TTC549 (cell line): Measurements from ENCODE around the gene CELF4.

Source experiments
- FAIRE-seq: peaks from 2 replicates; lab custom pipeline; 2012; peaks lifted over from hg19 to GRCh38; lab: Jason Lieb, UNC

Gene CELF4

DNA sequence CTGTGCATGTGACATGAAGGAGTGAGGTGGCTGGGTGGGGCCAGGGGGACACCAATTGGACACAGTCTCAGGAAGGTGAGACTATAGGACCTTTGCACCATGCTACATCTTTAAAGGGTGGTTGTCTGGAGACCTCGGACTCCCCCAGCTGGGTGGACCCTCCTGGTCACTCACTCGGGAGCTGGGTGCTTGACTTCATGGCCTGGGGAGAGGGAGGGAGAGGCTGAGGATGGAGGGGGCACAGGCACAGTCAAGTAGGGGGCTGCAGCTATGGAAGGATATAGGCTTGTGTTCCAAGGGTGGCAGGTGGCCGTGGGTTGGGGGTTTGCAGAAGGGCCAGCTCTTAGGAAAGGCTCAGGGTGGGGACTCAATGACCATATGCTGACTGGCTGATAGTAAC is 7.1 kb upstream of the CELF4 start:
- no peak for FAIRE-seq

DNA sequence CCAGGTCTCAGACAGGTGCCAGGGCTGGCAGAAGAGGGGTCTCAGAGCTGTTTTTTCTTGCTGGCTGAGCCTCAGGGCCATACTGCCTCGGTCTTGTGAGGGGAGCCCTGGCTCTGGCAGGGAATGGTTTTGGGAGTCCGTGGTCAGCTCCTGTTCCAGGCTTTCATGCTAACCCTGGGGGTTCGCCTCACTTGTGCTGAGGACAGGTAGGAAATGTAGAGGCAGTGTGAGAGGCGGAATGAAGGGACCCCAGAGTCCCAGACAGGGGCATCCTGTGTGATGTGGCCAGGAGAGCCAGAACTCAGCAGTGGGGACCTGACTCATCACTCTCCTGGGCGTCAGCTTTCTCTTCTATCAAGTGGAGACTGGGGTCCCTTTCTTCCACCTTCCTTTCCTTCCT is 5.7 kb upstream of the CELF4 start:
- no peak for FAIRE-seq

DNA sequence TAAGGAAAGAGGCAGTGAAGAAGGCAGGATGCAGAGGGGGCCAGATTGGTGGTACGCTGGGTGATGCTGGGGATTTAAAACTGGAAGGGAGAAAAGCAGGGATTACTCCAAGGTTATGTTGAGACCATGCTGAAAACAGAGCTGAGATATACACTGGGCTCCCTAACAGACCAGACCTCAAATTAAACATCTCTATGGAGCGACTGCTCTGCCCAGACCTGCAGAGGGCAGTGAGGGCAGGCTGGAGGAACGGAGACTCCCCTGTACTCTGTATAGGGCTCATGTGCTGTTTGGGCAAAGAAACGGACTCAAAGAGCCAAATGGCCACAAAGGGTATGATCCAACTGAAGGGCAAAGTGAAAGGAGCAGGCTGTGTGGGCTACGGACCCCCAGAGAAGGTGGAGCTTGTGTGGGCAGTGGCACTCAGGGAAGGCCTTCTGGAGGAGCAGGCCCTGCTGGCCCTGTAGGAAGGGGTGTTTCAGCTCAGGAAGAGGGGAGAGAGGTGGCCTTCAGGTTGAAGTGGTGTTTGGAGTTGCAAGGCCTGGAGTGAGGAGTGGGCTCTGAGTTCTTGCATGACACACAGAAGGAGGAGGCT is 4.8 kb upstream of the CELF4 start:
- no peak for FAIRE-seq

DNA sequence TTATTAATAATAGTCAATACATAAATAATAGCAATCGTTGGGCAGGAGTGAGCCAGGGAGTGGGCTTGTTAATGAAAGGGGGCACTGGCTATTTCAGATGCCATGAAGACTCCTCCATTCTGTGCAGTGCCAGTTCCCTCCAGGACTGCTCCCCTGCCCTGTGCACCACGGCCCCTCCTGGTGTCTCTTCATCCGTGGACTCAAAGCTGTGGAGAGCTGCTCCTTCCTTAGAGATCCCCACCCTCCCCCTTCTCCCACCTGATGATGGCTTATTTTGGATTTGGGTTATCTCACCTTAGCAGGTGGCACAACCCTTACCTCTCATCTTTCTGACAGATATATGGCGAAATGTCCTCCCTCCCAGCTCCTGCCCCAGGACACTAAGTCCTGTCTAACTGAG is 3.1 kb upstream of the CELF4 start:
- no peak for FAIRE-seq

DNA sequence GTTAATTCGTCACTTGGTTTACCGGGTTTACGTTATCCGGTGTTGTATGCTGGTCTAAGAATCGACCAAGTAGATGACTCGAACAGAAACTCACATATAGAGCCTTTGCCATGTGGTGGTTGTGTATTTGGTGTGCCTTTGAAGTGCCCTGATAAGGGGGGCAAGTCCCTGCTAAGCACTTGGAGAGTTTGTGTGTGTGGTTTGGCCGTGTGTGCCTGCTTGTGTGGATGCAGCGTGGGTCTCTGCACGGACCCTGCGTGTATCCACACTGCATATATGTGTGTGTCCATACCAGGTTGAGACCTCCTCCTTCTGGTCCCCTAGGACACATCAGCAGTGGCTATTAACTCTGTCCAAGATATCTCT is 2.4 kb upstream of the CELF4 start:
- FAIRE-seq = no peak

DNA sequence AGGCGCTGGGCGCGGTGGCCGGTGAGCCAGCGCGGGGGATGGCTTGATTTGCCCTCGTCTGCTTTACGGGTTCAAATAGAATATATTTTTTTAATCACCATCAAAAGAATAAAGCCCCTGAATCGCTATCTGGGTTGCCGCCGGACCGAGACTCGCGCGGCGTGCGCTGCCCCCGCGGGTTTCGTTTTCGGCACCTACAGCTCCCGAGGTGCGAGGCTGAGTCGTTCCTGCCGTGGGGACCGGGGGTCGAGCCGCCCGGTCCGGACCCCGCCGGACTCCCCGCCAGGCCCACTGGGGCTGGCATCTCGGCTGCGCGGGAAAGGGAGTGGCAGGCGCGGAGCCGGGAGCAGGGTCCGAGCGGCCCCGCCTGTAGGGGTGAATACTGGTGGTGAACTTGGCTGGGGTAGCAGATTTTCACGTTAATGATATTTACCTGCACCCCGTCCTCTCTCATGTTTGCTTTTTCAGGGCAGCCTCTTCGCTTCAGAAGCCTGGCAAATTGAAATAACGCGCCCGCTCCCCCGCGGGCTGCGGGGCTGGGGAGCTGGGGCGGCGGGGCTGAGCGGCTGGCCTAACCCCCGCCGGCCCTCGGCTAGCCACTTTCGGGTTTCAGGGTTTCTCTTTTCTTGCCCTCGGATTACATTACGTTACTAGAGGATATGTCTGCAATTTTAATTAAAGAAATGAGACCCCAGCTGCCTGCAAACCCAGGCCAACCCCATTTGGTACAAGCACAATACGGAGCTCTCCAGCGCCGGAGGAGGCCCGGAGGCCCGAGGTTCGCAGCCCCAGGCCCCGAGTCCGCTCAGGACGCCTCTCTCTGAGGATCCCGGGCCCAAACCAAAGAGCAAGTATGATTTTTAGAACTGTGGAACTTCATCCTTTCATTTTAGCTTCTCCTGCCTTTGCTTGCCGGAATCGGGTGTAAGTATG is 1.7 kb upstream of the CELF4 start:
- no peak for FAIRE-seq

DNA sequence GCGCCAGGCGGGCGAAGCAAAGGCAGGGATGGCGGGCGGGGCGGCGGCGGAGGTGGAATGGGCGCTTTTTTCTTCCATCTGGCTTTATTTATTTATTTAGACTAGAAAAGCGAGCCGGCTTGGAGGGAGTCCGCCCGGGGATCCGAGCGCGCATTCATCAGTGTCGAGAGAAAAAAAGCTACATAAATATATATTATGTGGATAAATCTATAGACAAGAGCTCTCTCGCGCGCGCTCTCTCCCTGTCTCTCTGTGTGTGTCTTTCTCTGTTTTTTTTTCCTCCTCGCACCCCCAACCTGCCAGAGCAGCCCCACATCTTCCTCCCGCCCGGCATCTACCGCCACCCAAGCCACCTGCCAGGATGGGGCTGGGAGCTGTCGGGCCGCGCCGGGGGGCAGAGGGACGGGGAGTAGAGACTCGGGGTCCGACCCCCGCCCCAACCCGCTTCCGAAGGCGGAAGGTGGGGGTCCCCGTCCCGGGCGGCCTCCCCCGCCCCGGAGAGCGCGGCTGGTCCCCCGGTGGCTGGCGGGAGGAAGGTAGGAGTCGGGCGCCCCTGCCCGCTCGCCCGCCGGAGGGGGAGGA is 972 bp upstream of the CELF4 start:
- FAIRE-seq = no peak

DNA sequence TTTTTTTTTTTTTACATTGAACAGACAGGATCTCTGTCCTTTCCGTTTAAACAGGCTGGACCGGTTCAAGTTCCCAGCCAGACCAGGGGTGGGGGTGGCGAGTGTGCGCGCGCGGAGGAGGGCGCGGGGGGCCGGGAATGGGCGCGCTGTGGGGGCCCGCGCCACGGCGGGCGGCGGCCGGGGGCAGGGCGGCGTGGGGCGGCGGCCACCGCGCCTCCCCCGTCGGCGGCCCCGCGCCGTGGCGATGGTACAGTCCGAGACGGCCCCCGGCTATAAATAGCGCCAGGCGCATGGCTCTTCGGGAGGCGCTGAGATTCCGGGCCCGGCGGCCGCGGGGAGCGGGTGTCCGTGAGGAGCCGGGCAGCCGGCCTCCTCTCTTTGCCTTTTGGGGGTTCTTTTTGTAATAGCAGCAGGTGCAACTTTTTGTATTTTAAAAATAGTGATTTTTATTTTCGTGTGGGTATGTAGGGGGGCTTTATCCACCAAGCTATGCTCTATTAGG is 430 bp upstream of the CELF4 start:
- no peak for FAIRE-seq

DNA sequence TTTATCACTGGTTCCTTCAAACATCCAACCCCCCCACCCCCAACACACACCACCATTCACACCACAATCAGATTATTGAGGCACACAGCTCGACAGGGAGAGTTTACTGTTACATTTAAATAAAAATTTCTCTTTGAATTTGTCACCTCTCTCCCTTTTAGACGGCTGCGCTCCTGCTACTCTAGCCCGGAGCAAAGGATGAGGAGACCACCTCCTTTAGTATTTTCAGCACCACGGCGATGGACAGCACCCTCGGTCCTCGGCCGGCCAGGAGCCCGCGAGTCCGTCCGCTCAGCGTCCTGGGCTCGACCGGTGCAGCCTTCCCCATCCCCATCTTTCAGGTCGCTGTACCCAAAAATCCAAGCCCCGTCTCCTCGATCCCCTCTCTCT is 892 bp downstream of the CELF4 start:
- FAIRE-seq = no peak

DNA sequence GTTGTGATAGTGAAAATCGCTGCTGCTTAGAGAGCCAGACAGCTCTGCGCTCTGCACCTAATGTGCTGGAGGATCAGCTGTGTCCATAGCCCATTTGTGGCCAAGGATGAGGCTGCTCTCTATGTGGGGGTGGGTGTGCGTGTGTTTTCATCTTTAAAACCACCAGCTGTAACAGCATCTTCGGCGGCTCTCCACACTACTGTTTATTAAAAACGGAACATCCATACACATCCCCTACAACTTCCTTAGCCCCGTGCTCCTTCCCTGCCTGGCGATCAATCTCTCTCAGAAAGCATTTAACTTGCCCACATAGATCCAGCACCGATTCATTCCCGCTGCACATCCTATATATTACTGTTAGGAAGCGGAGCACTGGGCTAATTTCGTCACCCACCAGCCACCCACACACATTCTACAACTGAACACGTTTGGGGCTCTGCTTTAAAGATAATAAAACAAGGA is 1.6 kb downstream of the CELF4 start:
- FAIRE-seq = no peak

DNA sequence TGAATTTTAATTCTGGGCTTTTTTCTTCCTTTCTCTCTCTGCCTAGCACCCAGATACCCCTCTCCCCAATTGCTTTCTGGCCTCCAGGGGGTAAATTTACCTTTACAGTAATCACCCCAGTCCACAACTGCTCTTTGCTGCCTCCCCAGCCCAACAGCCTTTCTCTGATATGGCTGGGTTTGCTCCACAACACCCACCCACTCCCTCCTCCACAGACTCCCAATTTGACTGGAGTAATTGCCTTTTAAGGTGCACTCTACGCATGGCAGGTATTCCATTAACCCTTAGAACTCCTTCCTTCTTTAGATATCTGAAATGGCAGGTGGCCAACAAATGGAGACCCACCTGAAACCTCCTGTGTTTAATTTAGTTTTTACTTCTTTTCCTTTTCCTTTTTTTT is 3.6 kb downstream of the CELF4 start:
- FAIRE-seq = no peak

DNA sequence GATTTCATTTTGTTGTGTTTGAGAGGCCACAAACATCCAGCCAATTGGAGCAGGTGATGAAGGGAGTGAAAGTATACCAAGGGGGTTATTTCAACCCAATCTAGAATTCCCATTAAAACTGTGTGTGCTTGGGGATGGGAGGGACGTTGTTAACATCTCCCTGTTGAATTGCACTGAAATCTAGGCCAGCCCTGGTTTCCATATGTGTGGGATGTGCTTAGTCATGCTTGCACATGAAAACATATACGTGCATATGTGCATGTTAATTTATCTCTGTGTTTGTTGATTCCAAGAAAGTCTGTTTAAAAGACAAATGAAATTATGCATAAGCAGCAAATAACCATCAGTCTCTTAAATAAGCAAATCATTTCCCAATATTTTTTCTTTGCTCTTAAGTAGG is 5.6 kb downstream of the CELF4 start:
- FAIRE-seq = no peak

DNA sequence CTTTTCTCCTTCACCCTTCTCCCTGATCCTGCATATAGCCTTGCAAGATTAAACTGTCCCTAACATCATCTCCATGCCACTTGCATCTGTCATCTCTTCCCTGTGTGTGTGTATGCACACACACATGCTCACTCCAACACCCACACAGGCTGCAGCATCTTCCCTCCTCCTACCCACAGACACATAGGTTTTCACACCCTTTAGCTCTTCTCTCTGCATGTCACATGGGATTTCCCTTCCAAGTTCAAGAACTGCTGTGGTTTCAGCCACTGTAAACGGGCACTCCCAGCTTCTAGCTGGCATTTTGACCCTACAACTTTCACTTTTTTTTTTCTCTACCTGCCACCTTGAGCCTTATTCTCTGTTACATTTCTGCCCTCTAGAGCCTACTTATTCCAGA is 6.4 kb downstream of the CELF4 start:
- no peak for FAIRE-seq

DNA sequence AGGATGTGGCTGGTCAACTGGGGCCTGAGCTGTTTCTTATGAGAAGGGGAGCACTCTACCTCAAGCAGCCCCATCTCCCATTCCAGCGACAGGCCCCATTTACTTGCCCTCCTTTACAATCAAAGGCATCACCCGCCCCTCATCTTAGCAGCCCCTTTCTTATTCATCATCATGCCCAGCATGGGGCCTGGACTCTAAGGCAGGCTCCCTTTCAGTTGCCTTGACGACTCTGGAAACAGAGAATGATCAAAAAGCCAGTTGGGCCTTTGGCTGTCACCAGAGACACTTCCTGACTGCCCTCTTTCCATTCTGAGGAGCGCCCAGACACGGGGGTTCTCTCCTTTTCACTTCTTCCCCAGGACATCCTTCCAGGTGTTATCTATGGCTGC is 11.2 kb downstream of the CELF4 start:
- FAIRE-seq = no peak

DNA sequence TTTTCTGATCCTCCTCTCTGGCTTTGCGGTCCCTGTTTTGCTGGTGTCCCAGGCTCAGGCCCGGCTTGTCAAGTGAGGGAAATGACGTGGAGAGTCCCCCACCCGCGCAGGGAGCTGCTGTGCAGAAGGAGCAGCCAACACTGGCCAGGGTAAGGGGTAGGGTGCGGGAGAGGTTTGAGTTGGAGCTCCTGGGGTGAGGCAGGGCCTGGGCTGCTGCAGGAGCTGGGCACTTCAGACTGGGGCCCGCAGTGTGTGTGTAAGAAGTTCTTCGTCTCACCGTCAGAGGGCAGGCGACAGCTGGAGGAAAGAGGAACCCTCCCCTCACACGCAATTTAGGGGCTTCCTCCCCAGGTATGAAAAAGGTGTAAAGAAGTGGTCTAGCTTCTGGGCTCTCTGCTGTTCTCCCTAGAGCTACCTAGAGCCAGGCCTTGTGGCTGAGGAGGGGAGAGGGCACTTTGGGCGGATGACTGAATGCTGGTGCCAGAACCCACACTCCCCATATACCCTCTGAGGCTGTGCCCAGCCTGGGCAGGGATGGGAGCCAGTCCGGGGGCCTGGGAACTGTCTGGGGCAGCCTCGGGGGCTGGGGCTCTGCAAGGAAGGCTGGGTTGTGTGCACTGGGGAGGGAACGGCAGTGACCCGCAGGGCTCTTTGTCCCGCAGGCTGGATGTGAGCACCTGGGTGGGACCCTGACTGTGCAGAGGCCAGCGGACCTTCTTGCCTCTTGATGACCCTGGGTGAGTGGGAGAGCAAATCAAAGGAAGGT is 11.8 kb downstream of the CELF4 start:
- no peak for FAIRE-seq

DNA sequence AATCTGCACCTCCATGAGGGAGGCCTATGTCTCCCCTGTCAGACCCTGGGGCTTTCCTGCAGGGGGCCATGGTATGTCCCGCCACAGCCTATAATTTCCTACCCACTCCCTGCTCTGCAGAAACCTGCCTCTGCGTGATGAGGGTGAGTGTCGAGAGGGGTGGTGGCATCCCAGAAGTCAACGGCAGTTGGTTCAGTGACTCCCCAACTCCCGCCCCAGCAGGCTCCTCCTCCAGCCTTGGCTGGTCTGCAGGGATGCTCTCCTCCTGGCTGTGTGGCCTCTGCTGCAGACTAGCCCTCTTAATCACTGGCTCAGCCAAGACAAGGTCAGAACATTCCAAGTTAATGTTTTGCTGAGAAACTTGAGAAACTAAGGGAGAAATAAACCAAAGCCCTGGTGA is 13.3 kb downstream of the CELF4 start:
- no peak for FAIRE-seq

DNA sequence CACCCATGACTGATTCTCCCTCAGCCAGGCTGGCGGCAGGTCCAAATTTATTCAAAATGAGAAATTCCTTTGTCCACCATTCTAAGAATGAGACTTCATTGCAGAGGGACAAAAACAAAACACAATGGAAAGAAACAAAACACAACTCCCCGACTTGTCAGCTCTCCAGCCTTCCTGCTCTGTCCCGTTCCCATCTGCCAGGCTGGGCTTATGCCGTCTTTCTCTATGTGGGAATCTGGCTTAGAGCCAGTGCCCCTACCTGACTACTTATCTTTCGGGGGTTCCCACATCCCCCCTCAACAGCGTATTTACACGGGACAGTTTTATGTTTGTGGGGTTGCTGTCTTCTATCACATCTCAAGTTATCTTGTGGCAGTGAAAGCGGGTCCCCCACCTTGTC is 13.8 kb downstream of the CELF4 start:
- FAIRE-seq = no peak

DNA sequence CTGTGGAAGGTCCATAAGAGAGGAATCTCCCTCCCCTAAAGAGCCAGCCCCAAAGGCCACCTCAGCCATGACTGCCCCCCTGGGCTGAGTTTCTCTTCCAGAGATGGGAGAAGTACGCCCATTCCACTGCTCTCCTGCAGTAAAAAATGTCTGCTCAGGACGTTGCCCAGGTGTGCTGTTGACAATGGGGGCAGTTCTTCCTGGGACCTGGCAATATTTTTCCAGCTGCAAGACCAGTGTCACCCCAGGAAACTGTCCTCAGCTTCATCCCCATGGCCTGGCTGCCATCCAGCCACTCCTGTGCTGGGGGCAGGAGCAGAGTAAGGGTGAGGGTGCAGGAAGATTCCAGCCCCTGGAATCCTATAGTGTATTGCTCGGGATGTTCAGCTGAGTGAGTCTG is 14.3 kb downstream of the CELF4 start:
- no peak for FAIRE-seq

DNA sequence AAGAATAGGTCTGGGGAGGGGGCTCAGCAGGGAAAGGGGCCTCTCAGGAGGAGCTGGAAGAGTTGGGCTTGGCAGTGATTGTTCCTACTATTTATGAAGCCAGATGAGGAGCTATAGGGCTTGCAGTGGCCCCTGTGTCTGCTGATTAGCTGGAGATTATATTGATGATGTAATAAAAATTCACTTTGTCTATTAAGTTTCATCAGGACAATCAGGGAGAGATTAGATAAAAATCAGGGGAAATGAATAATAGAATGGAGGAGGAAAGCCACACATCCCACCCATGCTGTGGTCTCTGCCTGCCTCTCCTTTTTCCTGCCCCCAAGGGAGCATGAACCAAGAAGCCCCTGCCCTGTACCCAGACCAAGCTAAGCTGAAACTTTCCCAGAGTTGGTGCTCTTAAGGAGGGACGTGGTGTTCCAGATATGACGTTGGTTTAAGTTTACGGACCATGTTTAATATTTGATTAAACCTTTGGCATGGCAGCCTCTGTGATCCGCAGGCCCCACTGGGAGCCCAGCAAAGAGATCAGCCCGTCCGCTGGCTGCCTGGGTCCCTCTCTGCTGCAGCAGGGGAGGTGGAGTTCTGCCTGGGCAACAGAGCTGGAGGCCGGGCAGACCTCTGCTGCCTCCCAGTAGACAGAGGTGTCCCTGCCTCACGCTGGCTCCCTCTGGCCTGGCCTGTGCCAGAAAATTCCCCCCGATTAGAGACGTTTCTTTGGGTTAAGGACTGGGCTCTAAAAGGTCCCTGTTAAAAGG is 15.3 kb downstream of the CELF4 start:
- FAIRE-seq = no peak

DNA sequence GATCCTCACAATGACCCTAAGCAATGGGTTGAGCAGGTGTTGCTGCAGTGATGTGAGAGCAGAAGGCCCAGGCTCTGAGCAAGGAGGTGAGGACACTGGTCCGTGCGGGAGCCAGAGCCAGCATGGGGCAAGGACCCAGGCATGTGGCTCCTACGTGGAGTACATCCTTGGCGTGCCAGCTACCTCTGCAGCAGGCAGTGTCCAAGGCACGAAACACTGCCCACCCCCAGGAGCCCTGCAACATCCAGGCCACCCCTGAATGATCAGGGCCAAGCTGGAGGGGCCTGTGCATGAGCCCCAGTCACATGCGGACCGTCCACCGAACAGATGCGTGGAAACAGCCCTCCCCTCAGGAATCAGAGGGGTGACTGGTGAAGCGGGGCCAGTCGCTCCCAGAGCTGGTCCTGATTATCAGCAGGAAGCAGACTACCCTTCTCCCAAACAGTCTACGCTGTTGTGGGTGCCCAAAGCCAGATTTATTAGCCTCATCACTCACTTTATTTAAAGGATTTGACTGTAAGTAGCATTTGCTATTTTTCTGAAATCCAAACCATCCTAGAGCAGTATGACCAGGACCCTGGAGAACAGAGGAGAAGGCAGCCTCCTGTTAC is 16.8 kb downstream of the CELF4 start:
- no peak for FAIRE-seq

DNA sequence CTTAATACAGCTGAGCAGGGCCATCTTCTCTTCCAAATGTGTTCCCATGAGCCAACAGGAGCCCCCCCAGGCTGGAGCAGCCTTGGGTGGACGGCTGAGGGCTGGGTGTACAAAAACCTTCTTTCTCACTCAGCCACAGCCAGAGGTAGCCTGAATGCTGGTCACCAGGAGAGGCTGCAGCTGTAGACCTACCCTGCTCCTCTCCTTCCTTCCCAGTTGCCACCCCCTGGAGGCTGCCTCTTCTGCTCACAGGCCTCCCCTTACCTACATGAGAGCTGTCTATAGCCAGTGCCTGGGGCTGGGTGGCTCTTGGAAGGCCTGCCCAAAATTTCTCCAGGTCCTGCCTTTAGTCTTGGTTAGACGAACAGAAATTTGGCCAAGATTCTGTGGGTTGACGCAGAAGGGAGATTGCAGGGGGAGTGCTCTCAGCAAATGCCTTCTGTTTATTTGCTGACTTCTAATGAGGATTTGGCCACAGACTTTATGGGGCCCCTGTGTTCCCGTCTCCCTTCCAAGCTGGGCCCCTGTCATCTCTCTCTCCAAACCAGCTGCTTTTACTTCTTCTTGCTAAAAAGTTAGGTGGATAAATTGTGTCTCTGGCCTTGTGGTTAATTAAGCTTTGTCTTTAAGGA is 18.3 kb downstream of the CELF4 start:
- no peak for FAIRE-seq
